ENCODE results near the gene OSBPL7.

Gene OSBPL7

DNA sequence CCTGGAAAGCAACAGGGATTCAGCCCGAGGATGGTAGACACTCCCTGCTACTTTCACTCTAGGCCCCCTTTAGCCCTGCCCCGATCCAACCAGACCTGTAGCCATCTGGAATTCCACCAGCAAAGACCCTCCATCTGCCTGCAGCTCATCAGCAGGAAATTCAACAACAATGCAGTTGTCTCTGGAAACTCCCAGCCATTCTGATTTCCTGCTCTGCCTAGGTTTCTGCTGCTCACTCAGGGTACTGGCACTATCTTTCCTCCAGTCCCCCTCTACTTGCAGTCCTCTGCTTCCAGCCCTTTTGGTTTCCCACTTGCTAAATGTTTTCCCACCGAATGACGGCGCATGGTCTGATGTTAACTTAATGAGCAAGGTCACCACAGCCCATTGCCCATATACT lies 32.0 kb upstream of the OSBPL7 start:
- no peaks in the 10 kb centered on the region for H3K9me2 ChIP-seq (replicated peaks; ENCODE audit: control insufficient read depth, low read length)
- H3K9me3 ChIP-seq (ENCODE audit: control insufficient read depth, insufficient read depth, low read length), result no peaks in the 10 kb centered on the region
- H3K27ac ChIP-seq (ENCODE audit: low read depth, low read length), result no peak overlapping the region
- peaks cover 86% of the 10 kb centered on the region for H3K27me3 ChIP-seq (ENCODE audit: control insufficient read depth, low read length)
- no peaks in the 10 kb centered on the region for H3K4me1 ChIP-seq (ENCODE audit: control insufficient read depth, low read length)
- H3K79me2 ChIP-seq (ENCODE audit: control insufficient read depth, low read length), result no peaks in the 10 kb centered on the region
- H4K20me1 ChIP-seq (ENCODE audit: control insufficient read depth, insufficient read depth, low read depth, low read length), result no peaks in the 10 kb centered on the region
- H3K4me3 ChIP-seq (ENCODE audit: low read length), result no peak overlapping the region
- no peak overlapping the region for H3K4me2 ChIP-seq (ENCODE audit: low read length)
- H3F3A ChIP-seq (ENCODE audit: control insufficient read depth, insufficient read depth), result no peaks in the 10 kb centered on the region
- no peak for TF ChIP-seq EZH2phosphoT487 (IDR thresholded peaks at IDR 0.05; ENCODE audit: borderline replicate concordance, low read length)
- TF ChIP-seq, protein P1, sequence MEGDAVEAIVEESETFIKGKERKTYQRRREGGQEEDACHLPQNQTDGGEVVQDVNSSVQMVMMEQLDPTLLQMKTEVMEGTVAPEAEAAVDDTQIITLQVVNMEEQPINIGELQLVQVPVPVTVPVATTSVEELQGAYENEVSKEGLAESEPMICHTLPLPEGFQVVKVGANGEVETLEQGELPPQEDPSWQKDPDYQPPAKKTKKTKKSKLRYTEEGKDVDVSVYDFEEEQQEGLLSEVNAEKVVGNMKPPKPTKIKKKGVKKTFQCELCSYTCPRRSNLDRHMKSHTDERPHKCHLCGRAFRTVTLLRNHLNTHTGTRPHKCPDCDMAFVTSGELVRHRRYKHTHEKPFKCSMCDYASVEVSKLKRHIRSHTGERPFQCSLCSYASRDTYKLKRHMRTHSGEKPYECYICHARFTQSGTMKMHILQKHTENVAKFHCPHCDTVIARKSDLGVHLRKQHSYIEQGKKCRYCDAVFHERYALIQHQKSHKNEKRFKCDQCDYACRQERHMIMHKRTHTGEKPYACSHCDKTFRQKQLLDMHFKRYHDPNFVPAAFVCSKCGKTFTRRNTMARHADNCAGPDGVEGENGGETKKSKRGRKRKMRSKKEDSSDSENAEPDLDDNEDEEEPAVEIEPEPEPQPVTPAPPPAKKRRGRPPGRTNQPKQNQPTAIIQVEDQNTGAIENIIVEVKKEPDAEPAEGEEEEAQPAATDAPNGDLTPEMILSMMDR (IDR thresholded peaks at IDR 0.05; ENCODE audit: low read depth, low read length, poor library complexity, severe bottlenecking), result no peak
- H3K36me3 ChIP-seq (ENCODE audit: control insufficient read depth, low read length), result no peaks in the 10 kb centered on the region

GRCh38 chr17:47852113-47852949 lies 30.7 kb upstream of the OSBPL7 start:
- Histone ChIP-seq H3K4me3 (ENCODE audit: low read length) (no peak overlapping the region), H3K9me3 (ENCODE audit: control insufficient read depth, insufficient read depth, low read length) (no peaks in the 10 kb centered on the region), H3K9me2 (replicated peaks; ENCODE audit: control insufficient read depth, low read length) (no peaks in the 10 kb centered on the region), H3K36me3 (ENCODE audit: control insufficient read depth, low read length) (no peaks in the 10 kb centered on the region), H3K27ac (ENCODE audit: low read depth, low read length) (no peak overlapping the region), H3K4me2 (ENCODE audit: low read length) (no peak overlapping the region), H4K20me1 (ENCODE audit: control insufficient read depth, insufficient read depth, low read depth, low read length) (no peaks in the 10 kb centered on the region), H3K4me1 (ENCODE audit: control insufficient read depth, low read length) (no peaks in the 10 kb centered on the region), H3F3A (ENCODE audit: control insufficient read depth, insufficient read depth) (no peaks in the 10 kb centered on the region), H3K27me3 (ENCODE audit: control insufficient read depth, low read length) (peaks cover 83% of the 10 kb centered on the region), H3K79me2 (ENCODE audit: control insufficient read depth, low read length) (no peaks in the 10 kb centered on the region)
- TF ChIP-seq EZH2phosphoT487 (IDR thresholded peaks at IDR 0.05; ENCODE audit: borderline replicate concordance, low read length), result 0 out of 2 replicates have a peak, but pooled peaks have one; percentile 41
- TF ChIP-seq, protein P1 (IDR thresholded peaks at IDR 0.05; ENCODE audit: low read depth, low read length, poor library complexity, severe bottlenecking), result no peak

GRCh38 chr17:47851764-47852112 lies 30.1 kb upstream of the OSBPL7 start:
- no peak overlapping the region for H3K27ac ChIP-seq (ENCODE audit: low read depth, low read length)
- TF ChIP-seq EZH2phosphoT487 (IDR thresholded peaks at IDR 0.05; ENCODE audit: borderline replicate concordance, low read length), result no peak
- TF ChIP-seq, protein P1 (IDR thresholded peaks at IDR 0.05; ENCODE audit: low read depth, low read length, poor library complexity, severe bottlenecking), result no peak
- no peaks in the 10 kb centered on the region for H3F3A ChIP-seq (ENCODE audit: control insufficient read depth, insufficient read depth)
- H3K27me3 ChIP-seq (ENCODE audit: control insufficient read depth, low read length), result peaks cover 77% of the 10 kb centered on the region
- H3K4me3 ChIP-seq (ENCODE audit: low read length), result no peak overlapping the region
- H3K79me2 ChIP-seq (ENCODE audit: control insufficient read depth, low read length), result no peaks in the 10 kb centered on the region
- no peaks in the 10 kb centered on the region for H3K9me3 ChIP-seq (ENCODE audit: control insufficient read depth, insufficient read depth, low read length)
- H3K4me1 ChIP-seq (ENCODE audit: control insufficient read depth, low read length), result no peaks in the 10 kb centered on the region
- no peaks in the 10 kb centered on the region for H3K9me2 ChIP-seq (replicated peaks; ENCODE audit: control insufficient read depth, low read length)
- no peak overlapping the region for H3K4me2 ChIP-seq (ENCODE audit: low read length)
- no peaks in the 10 kb centered on the region for H3K36me3 ChIP-seq (ENCODE audit: control insufficient read depth, low read length)
- no peaks in the 10 kb centered on the region for H4K20me1 ChIP-seq (ENCODE audit: control insufficient read depth, insufficient read depth, low read depth, low read length)

Measured in DOHH2 (cell line).